Endothelial cell of umbilical vein (primary cell): ENCODE data around the gene C14orf39.

Source experiments
- EZH2 ChIP-seq: IDR thresholded peaks from 2 replicates; pipeline ENCODE4 v1.6.1; 2012; ENCODE audit warnings: borderline replicate concordance, low read depth, mild to moderate bottlenecking, moderate library complexity, low read length, inconsistent platforms; ENCODE audit not compliant: severe bottlenecking
- FOS ChIP-seq: IDR thresholded peaks from 2 replicates; pipeline ENCODE4 v1.6.1; 2011; ENCODE audit warnings: mild to moderate bottlenecking, low read length, moderate library complexity, borderline replicate concordance; ENCODE audit not compliant: insufficient read depth
- GATA2 ChIP-seq: IDR thresholded peaks from 2 replicates; pipeline ENCODE4 v1.7.0; 2011; ENCODE audit warnings: low read depth, mild to moderate bottlenecking, moderate library complexity, mixed read lengths, low read length; ENCODE audit not compliant: insufficient read length, insufficient read depth
- JUN ChIP-seq: IDR thresholded peaks from 2 replicates; pipeline ENCODE4 v1.6.1; 2011; ENCODE audit warnings: borderline replicate concordance, low read depth; ENCODE audit not compliant: insufficient read length, insufficient read depth
- MYC ChIP-seq: IDR thresholded peaks from one replicate; pipeline ENCODE4 v1.6.1; 2011; ENCODE audit warnings: mild to moderate bottlenecking, low read depth, low read length
- POLR2A ChIP-seq: IDR thresholded peaks from 2 replicates; pipeline ENCODE4 v1.6.1; 2012; ENCODE audit warnings: low read depth, mild to moderate bottlenecking, control low read depth, low read length
- POLR2AphosphoS5 ChIP-seq: IDR thresholded peaks from 2 replicates; pipeline ENCODE4 v1.6.1; 2012; ENCODE audit warnings: low read depth, mild to moderate bottlenecking, control low read depth, low read length, moderate library complexity; ENCODE audit not compliant: insufficient read depth
- TF ChIP-seq, protein P1 (sequence below), 2 donors: IDR thresholded peaks; 1 replicate in 1 of 2; 2 replicates in 1 of 2; pipeline ENCODE4 v1.5.1; 2011; ENCODE audit warnings: low read length in 2 of 2, mild to moderate bottlenecking in 2 of 2, moderate library complexity in 2 of 2, control low read depth in 1 of 2, inconsistent platforms in 1 of 2, low read depth in 1 of 2; ENCODE audit not compliant: insufficient read depth in 1 of 2; ENCODE audit errors: extremely low read depth in 1 of 2
- TF ChIP-seq, protein P2 (sequence below): IDR thresholded peaks from 2 replicates; pipeline ENCODE4 v1.6.1; 2011; ENCODE audit not compliant: insufficient read depth, insufficient read length

DNA sequence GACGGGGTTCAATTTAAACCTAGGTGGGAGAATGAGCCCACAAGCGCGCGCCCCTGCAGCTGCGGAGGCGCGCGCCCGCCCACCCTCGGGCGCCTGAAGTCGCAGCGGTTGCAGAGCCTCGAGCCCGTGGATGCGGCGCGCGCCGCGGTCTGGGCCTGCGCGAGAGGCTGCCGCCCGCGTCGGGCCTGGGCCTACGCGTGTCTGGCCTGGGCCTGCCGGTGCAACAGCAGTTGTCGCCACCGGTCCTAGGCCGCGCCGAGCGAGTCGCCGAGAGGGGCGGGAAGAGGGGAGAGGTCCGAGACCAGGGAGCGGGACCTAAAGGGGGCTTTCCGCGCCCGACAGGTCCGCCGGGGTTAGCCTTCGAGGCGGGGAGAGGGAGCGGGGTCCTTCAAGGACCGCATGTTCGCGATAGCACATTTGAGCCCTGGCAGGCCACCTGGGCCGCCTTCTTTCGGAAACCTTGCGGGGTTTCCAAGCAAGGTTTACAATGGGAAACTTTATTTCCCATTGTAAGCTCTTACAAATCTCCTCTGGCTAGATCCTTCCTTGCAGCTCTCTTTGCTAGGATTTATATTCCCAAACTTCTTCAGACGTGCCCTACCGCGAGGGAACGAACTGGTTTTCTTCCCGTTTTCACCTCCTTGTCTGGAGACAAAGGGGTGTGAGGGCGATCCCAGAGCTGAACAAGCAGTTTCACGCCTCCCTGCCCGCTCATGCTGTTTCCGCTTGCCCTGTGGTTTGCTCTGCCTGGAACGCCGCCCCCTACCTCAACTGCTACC is 29.8 kb upstream of the C14orf39 start:
- TF ChIP-seq, protein P1, sequence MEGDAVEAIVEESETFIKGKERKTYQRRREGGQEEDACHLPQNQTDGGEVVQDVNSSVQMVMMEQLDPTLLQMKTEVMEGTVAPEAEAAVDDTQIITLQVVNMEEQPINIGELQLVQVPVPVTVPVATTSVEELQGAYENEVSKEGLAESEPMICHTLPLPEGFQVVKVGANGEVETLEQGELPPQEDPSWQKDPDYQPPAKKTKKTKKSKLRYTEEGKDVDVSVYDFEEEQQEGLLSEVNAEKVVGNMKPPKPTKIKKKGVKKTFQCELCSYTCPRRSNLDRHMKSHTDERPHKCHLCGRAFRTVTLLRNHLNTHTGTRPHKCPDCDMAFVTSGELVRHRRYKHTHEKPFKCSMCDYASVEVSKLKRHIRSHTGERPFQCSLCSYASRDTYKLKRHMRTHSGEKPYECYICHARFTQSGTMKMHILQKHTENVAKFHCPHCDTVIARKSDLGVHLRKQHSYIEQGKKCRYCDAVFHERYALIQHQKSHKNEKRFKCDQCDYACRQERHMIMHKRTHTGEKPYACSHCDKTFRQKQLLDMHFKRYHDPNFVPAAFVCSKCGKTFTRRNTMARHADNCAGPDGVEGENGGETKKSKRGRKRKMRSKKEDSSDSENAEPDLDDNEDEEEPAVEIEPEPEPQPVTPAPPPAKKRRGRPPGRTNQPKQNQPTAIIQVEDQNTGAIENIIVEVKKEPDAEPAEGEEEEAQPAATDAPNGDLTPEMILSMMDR (IDR thresholded peaks at IDR 0.05; ENCODE audit: extremely low read depth in 1 of 2, insufficient read depth in 1 of 2, low read depth in 1 of 2, low read length in 2 of 2): no peak
- no peak for TF ChIP-seq POLR2AphosphoS5
- TF ChIP-seq GATA2: no peak
- peak; percentile 92 for TF ChIP-seq EZH2
- no peak for TF ChIP-seq POLR2A
- TF ChIP-seq JUN: no peak
- TF ChIP-seq, protein P2, sequence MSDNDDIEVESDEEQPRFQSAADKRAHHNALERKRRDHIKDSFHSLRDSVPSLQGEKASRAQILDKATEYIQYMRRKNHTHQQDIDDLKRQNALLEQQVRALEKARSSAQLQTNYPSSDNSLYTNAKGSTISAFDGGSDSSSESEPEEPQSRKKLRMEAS: no peak
- TF ChIP-seq FOS: no peak
- TF ChIP-seq MYC: no peak
